ENCODE results near the gene STRBP. TPM values are rescaled to one million over a fixed set of nuclear protein-coding genes. Genes with fewer than 3 reads are reported as not detected.
A peak's percentile ranks its signal among the peaks of the same experiment; 100 is the strongest.

STRBP gene
- total and polyA plus RNA-seq, 9 of the 15 experiments (the other 6 are each of a cell fraction or from before 2014, with no cell fraction given): 27.7 to 84.0 (median 70.2) TPM

- WGBS (ENCODE audit: insufficient coverage, low coverage, missing lambda C conversion rate): 25% methylated on average over 1 of the region's 1 CpG
- BruUV-seq (replicated peaks): no TSS peak
- H3K4me1 ChIP-seq (replicated peaks in 1 of 2; ENCODE audit: control insufficient read depth in 2 of 2, insufficient read depth in 2 of 2, low read length in 2 of 2): peaks cover 0 to 3% of the 10 kb centered on the region in 2 experiments; a peak in 2 of 5 replicates
- DNase-seq (ENCODE audit: extremely low read depth in 1 of 4, low spot score in 3 of 4) (peak in 1 of 4 experiments; percentile 13), FAIRE-seq (no peak), ATAC-seq (peak; percentile 66)
- H4K20me1 ChIP-seq (replicated peaks; ENCODE audit: control insufficient read depth, insufficient read depth, low read length): no peaks in the 10 kb centered on the region
- H2AFZ ChIP-seq (ENCODE audit: low read depth, low read length): no peak overlapping the region
- H3K36me3 ChIP-seq (ENCODE audit: control insufficient read depth, insufficient read depth, low read length): no peaks in the 10 kb centered on the region
- in situ Hi-C loops (cut with MboI) (no loop called here), intact Hi-C loops (cut with micrococcal nuclease) (no loop called here)
- POLR2A ChIA-PET: interaction anchor here (1.0 to 1.4 kb wide), 2 partner anchors 12 to 16 kb away, joined by 3 read pairs; no protein-coding TSS in a partner anchor
- CTCF ChIA-PET (ENCODE audit: low intra/inter-chr PET ratio): no interaction called here
- no peak overlapping the region for H3K4me3 ChIP-seq
- no peaks in the 10 kb centered on the region for H3K9me3 ChIP-seq (replicated peaks; ENCODE audit: control insufficient read depth, insufficient read depth, low read depth, low read length)
- no peaks in the 10 kb centered on the region for H3K9me1 ChIP-seq (ENCODE audit: control insufficient read depth, insufficient read depth, low read length)
- H3K27ac ChIP-seq (ENCODE audit: extremely low read depth, low read depth, low read length): 0 out of 3 replicates have a peak overlapping the region, but pooled peaks have one; percentile 34
- H3K4me2 ChIP-seq (ENCODE audit: insufficient read depth, low read length): no peak overlapping the region
- H3K79me2 ChIP-seq (ENCODE audit: control insufficient read depth, insufficient read depth, low read length): peaks cover 63% of the 10 kb centered on the region
- TF ChIP-seq NFIC (IDR thresholded peaks at IDR 0.05) (peak; percentile 19; the same call in 1 of the 2 replicates), MEIS2 (IDR thresholded peaks at IDR 0.05; ENCODE audit: partially characterized antibody) (peak; percentile 5), PBX2 (CRISPR knock-in tag; IDR thresholded peaks at IDR 0.05; ENCODE audit: low read depth) (no peak), PBX2 (tag; conservative IDR thresholded peaks at IDR 0.05; ENCODE audit: low read depth) (peak; percentile 38), ZNF583 (CRISPR knock-in tag; IDR thresholded peaks at IDR 0.05) (no peak), FOXO4 (CRISPR knock-in tag; IDR thresholded peaks at IDR 0.05) (no peak), FOXJ2 (tag; IDR thresholded peaks at IDR 0.05) (peak; percentile 28; the same call in 1 of the 2 replicates), RFX1 (IDR thresholded peaks at IDR 0.05) (peak; percentile 43), IRF9 (tag; IDR thresholded peaks at IDR 0.05) (no peak)
- H3K9ac ChIP-seq (ENCODE audit: insufficient read depth in 1 of 2, low read depth in 2 of 2, low read length in 2 of 2): no peak overlapping the region
- no peaks in the 10 kb centered on the region for H3K27me3 ChIP-seq (ENCODE audit: control insufficient read depth in 2 of 2, insufficient read depth in 2 of 2, low read length in 2 of 2)
These were observed 76.7 kb downstream of the STRBP start for GRCh38 chr9:123191680-123192079.

All from K562 (cell line).